ENCODE results near the gene ESM1. TPM values are rescaled to one million over a fixed set of nuclear protein-coding genes. Genes with fewer than 3 reads are reported as not detected.
A peak's percentile ranks its signal among the peaks of the same experiment; 100 is the strongest.

ESM1 gene
- total and polyA plus RNA-seq, 4 donors, result 0.08 to 0.28 TPM; not detected in 2

- Histone ChIP-seq H3K4me1 (ENCODE audit: control insufficient read depth in 4 of 4, insufficient read depth in 4 of 4, low read length in 3 of 4) (no peaks in the 10 kb centered on the region), H3K27ac (ENCODE audit: low read depth in 1 of 2, low read length in 2 of 2) (no peak overlapping the region), H3K36me3 (ENCODE audit: control insufficient read depth in 4 of 4, insufficient read depth in 3 of 4, low read depth in 1 of 4, low read length in 3 of 4) (no peaks in the 10 kb centered on the region), H3K9me3 (ENCODE audit: control insufficient read depth in 4 of 4, low read length in 3 of 4) (no peaks in the 10 kb centered on the region), H3K9ac (ENCODE audit: low read depth in 1 of 2, low read length in 2 of 2) (no peak overlapping the region), H3K4me3 (ENCODE audit: low read depth in 1 of 3, low read length in 3 of 3) (no peak overlapping the region), H3K27me3 (ENCODE audit: control insufficient read depth in 4 of 4, insufficient read depth in 4 of 4, low read length in 3 of 4) (peaks cover 0 to 3% (median 0%) of the 10 kb centered on the region in 4 donors)
- WGBS, result 76% methylated on average over 6 of the region's 6 CpGs
- peak; percentile 37 for DNase-seq (ENCODE audit: low spot score)
- TF ChIP-seq ATF3 (IDR thresholded peaks at IDR 0.05) (no peak), SP1 (IDR thresholded peaks at IDR 0.05) (no peak), CTCF (IDR thresholded peaks at IDR 0.05; ENCODE audit: low read depth, low read length, missing input control) (no peak), EGR1 (IDR thresholded peaks at IDR 0.05; ENCODE audit: low read depth in 2 of 2) (no peak), GABPA (IDR thresholded peaks at IDR 0.05 in 1 of 2, conservative IDR thresholded peaks at IDR 0.05 in 1 of 2) (no peak), FOXA1 (IDR thresholded peaks at IDR 0.05) (no peak), HNF4A (conservative IDR thresholded peaks at IDR 0.05) (no peak), YY1 (IDR thresholded peaks at IDR 0.05) (no peak), TAF1 (conservative IDR thresholded peaks at IDR 0.05) (no peak), HNF4G (IDR thresholded peaks at IDR 0.05) (no peak), FOXA2 (IDR thresholded peaks at IDR 0.05) (no peak)
- TF ChIP-seq, protein P1, sequence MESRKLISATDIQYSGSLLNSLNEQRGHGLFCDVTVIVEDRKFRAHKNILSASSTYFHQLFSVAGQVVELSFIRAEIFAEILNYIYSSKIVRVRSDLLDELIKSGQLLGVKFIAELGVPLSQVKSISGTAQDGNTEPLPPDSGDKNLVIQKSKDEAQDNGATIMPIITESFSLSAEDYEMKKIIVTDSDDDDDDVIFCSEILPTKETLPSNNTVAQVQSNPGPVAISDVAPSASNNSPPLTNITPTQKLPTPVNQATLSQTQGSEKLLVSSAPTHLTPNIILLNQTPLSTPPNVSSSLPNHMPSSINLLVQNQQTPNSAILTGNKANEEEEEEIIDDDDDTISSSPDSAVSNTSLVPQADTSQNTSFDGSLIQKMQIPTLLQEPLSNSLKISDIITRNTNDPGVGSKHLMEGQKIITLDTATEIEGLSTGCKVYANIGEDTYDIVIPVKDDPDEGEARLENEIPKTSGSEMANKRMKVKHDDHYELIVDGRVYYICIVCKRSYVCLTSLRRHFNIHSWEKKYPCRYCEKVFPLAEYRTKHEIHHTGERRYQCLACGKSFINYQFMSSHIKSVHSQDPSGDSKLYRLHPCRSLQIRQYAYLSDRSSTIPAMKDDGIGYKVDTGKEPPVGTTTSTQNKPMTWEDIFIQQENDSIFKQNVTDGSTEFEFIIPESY (IDR thresholded peaks at IDR 0.05), result no peak
- TF ChIP-seq, protein P2, sequence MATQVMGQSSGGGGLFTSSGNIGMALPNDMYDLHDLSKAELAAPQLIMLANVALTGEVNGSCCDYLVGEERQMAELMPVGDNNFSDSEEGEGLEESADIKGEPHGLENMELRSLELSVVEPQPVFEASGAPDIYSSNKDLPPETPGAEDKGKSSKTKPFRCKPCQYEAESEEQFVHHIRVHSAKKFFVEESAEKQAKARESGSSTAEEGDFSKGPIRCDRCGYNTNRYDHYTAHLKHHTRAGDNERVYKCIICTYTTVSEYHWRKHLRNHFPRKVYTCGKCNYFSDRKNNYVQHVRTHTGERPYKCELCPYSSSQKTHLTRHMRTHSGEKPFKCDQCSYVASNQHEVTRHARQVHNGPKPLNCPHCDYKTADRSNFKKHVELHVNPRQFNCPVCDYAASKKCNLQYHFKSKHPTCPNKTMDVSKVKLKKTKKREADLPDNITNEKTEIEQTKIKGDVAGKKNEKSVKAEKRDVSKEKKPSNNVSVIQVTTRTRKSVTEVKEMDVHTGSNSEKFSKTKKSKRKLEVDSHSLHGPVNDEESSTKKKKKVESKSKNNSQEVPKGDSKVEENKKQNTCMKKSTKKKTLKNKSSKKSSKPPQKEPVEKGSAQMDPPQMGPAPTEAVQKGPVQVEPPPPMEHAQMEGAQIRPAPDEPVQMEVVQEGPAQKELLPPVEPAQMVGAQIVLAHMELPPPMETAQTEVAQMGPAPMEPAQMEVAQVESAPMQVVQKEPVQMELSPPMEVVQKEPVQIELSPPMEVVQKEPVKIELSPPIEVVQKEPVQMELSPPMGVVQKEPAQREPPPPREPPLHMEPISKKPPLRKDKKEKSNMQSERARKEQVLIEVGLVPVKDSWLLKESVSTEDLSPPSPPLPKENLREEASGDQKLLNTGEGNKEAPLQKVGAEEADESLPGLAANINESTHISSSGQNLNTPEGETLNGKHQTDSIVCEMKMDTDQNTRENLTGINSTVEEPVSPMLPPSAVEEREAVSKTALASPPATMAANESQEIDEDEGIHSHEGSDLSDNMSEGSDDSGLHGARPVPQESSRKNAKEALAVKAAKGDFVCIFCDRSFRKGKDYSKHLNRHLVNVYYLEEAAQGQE (IDR thresholded peaks at IDR 0.05), result no peak
- TF ChIP-seq, protein P3, sequence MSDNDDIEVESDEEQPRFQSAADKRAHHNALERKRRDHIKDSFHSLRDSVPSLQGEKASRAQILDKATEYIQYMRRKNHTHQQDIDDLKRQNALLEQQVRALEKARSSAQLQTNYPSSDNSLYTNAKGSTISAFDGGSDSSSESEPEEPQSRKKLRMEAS (IDR thresholded peaks at IDR 0.05), result no peak
Measured at GRCh38 chr5:54959673-54960418, 25.5 kb downstream of the ESM1 start.

- Histone ChIP-seq H3K27me3 (ENCODE audit: control insufficient read depth in 4 of 4, insufficient read depth in 4 of 4, low read length in 3 of 4) (no peaks in the 10 kb centered on the region), H3K9me3 (ENCODE audit: control insufficient read depth in 4 of 4, low read length in 3 of 4) (peaks cover 0 to 10% (median 4%) of the 10 kb centered on the region in 4 donors), H3K4me1 (ENCODE audit: control insufficient read depth in 4 of 4, insufficient read depth in 4 of 4, low read length in 3 of 4) (no peaks in the 10 kb centered on the region), H3K27ac (ENCODE audit: low read depth in 1 of 2, low read length in 2 of 2) (no peak overlapping the region), H3K4me3 (ENCODE audit: low read depth in 1 of 3, low read length in 3 of 3) (no peak overlapping the region), H3K9ac (ENCODE audit: low read depth in 1 of 2, low read length in 2 of 2) (no peak overlapping the region), H3K36me3 (ENCODE audit: control insufficient read depth in 4 of 4, insufficient read depth in 3 of 4, low read depth in 1 of 4, low read length in 3 of 4) (no peaks in the 10 kb centered on the region)
- no peak for DNase-seq (ENCODE audit: low spot score)
- TF ChIP-seq JUND (IDR thresholded peaks at IDR 0.05) (no peak), FOXA2 (IDR thresholded peaks at IDR 0.05) (no peak), NR2F2 (IDR thresholded peaks at IDR 0.05) (no peak), EGR1 (IDR thresholded peaks at IDR 0.05; ENCODE audit: low read depth in 2 of 2) (no peak), CTCF (IDR thresholded peaks at IDR 0.05; ENCODE audit: low read depth, low read length, missing input control) (no peak), ATF3 (IDR thresholded peaks at IDR 0.05) (no peak)
- TF ChIP-seq, protein P2 (IDR thresholded peaks at IDR 0.05), result no peak
- TF ChIP-seq, protein P3 (IDR thresholded peaks at IDR 0.05), result no peak
Measured at GRCh38 chr5:54956922-54957321, 28.5 kb downstream of the ESM1 start.

Measured in liver (tissue), 9 donors.